Right lobe of liver (tissue), 6 donors: ENCODE measurements around the gene LTBP3. TPM values are rescaled to one million over a fixed set of nuclear protein-coding genes. Genes with fewer than 3 reads are reported as not detected.

ENCODE experiments used
- ATAC-seq, 4 donors: fragments of 200-7000 bp; cut with Tn5 transposase; one replicate each; pipeline ENCODE4 v1.9.1; 2020; ENCODE audit warnings: mild to moderate bottlenecking in 4 of 4, moderate library complexity in 4 of 4
- DNase-seq, 3 donors: peaks; one replicate each; pipeline ENCODE4 v3.0.0-alpha.2; 2020
- H3K27ac ChIP-seq, 3 donors: fragments of 200-600 bp; one replicate each; pipeline ENCODE4 v1.8.0; 2022
- H3K27me3 ChIP-seq, 2 donors: fragments of 200-600 bp; one replicate each; pipeline ENCODE4 v1.8.0; 2022
- H3K36me3 ChIP-seq, 4 donors: fragments of 200-600 bp; sonication (generic) in 1 of 4; one replicate each; pipeline versions ENCODE4 v1.5.1 to v1.8.0; 2017 to 2022; ENCODE audit warnings: control low read depth in 1 of 4
- H3K4me1 ChIP-seq, 4 donors: fragments of 200-600 bp; sonication (generic) in 1 of 4; one replicate each; pipeline versions ENCODE4 v1.5.1 to v1.8.0; 2017 to 2022; ENCODE audit warnings: control low read depth in 1 of 4
- H3K4me3 ChIP-seq, 3 donors: fragments of 200-600 bp; one replicate each; pipeline ENCODE4 v1.8.0; 2022
- H3K9me3 ChIP-seq, 4 donors: fragments of 200-600 bp; sonication (generic) in 1 of 4; one replicate each; pipeline versions ENCODE4 v1.5.1 to v1.8.0; 2017 to 2022; ENCODE audit warnings: control low read depth in 1 of 4
- CTCF ChIP-seq, 4 donors: fragments of 200-600 bp in 3 of 4; fragments of 450-650 bp in 1 of 4; IDR thresholded peaks; one replicate each; pipeline versions ENCODE4 v1.5.1 to v1.8.0; 2016 to 2022; ENCODE audit warnings: antibody characterized with exemption in 4 of 4, mild to moderate bottlenecking in 2 of 4
- POLR2A ChIP-seq: fragments of 450-650 bp; IDR thresholded peaks from one replicate; pipeline ENCODE4 v1.6.1; 2017; ENCODE audit warnings: antibody characterized with exemption, mild to moderate bottlenecking
- WGBS: methylation state at CpG from one replicate; pipeline ENCODE4 v1.1.6; 2018; ENCODE audit warnings: low coverage, low lambda C conversion rate; ENCODE audit not compliant: insufficient coverage; ENCODE audit errors: missing lambda C conversion rate; 5-methylcytosine and 5-hydroxymethylcytosine counted together
- intact Hi-C, 2 donors: fragments of 100-400 bp; cut with DNase I; formaldehyde crosslinking; loops; one replicate each; pipeline versions ENCODE4 v1.11.2 to v1.14.1; 2022
- total RNA-seq, 6 experiments: library from RNA; depleted of rRNA in 2 of 6; stranded (reverse); fragments of >200 nt in 2 of 6; fragmentation: NEBNext Ultra II Directional in 3 of 6; extraction: Animal tissue kit (Norgen Biotek cat#: 25700) in 3 of 6; gene quantifications; one replicate each; pipeline versions ENCODE4 v1.1.0 to v1.2.4, GENCODE V29; 2016 to 2023
- donor health status: DM: no; HTN: yes; CAD: no.
- donor health status: DM: no; HTN: no; CAD: no.
- donor health status: DM: no; HTN: no; CAD: no.
- donor health status: DM: no; HTN: yes; CAD: no.
- donor health status: DM: no; HTN: yes; CAD: no.

LTBP3 gene
- total RNA-seq, 6 experiments from 2014 or later, result 26.6 to 94.1 (median 46.8) TPM

DNA sequence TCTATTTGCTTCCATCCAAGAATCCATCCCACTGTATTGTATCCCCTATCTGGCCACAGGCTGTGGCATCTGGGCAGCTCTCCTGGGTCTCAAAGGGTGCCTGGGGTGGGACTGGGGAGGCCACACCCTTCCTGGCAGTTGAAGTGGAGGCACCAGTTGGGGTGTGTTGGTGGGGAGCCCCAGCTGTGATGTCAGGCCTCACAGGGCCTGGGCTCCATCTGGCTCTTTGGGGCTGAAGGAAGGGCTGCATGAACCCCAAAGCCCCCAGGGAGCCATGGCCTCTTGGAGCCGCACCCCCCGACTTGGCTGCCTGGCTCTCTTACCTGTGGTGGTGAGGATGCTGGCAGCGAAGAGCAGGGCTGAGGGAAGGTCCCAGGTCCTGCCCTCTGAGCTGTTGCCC lies 37.0 kb upstream of the LTBP3 start:
- DNase-seq, result no peak
- TF ChIP-seq CTCF (IDR thresholded peaks at IDR 0.05) (no peak), POLR2A (no peak)
- no CpG with 5 or more reads among the region's 3 CpGs for WGBS
- intact Hi-C loops, result no loop called here
- Histone ChIP-seq H3K27me3 (no peaks in the 10 kb centered on the region), H3K4me1 (no peaks in the 10 kb centered on the region), H3K9me3 (no peaks in the 10 kb centered on the region), H3K27ac (no peak overlapping the region), H3K4me3 (no peak overlapping the region), H3K36me3 (peaks cover 0 to 17% (median 8%) of the 10 kb centered on the region in 4 donors)
- no peak for ATAC-seq

DNA sequence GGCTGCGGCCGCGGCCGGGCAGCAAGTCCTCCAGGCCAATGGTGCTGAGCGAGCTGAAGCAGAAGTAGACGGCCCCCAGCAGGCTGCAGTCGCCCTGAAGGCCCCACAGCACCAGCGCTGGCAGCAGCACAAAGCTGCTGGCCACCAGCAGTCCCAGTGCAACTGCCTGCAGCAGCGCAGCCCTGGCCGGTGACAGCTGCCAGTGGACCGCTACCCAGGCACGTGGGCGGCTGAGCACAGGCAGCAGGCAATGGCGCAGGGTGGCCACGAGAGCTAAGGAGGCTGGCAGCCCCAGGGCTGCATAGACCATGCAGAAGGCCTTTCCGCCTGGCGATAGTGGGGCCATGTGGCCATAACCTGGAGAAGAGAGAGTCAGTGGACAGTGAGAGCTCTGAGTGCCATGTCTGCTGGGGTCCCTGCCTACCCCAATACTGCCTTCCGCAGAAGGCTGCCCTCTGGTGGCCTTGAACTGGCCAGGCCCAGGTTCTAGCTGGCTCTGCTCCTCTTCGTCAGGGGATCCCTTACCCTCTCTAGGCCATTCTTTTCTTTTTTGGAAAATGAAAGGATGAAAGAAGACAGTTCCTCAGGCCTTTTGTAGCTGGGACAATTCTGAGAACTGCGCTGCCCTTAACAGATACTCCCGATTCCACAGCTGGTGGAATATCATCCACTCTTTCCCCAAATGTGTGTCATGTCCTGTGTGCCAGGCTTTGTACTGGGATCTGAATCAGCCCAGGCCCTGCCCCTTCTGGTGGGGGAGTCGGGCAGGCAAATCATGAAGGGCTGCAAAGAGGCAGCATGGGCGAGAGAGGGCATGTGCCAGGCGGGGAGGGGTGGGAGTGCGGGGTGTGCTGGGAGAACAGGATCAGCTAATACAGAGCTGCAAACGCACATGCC lies 35.6 kb upstream of the LTBP3 start:
- ATAC-seq (peak; percentile 48 to 63 (median 51)), DNase-seq (peak in 2 of 3 donors; percentile 55 to 61)
- Histone ChIP-seq H3K9me3 (no peaks in the 10 kb centered on the region), H3K4me3 (no peak overlapping the region), H3K36me3 (peaks cover 0 to 14% (median 6%) of the 10 kb centered on the region in 4 donors), H3K27ac (no peak overlapping the region), H3K4me1 (no peaks in the 10 kb centered on the region), H3K27me3 (no peaks in the 10 kb centered on the region)
- WGBS, result 57% methylated on average over 9 of the region's 26 CpGs
- TF ChIP-seq POLR2A (no peak), CTCF (IDR thresholded peaks at IDR 0.05) (peak; percentile 57 to 69 (median 64))
- intact Hi-C loops, result no loop called here

DNA sequence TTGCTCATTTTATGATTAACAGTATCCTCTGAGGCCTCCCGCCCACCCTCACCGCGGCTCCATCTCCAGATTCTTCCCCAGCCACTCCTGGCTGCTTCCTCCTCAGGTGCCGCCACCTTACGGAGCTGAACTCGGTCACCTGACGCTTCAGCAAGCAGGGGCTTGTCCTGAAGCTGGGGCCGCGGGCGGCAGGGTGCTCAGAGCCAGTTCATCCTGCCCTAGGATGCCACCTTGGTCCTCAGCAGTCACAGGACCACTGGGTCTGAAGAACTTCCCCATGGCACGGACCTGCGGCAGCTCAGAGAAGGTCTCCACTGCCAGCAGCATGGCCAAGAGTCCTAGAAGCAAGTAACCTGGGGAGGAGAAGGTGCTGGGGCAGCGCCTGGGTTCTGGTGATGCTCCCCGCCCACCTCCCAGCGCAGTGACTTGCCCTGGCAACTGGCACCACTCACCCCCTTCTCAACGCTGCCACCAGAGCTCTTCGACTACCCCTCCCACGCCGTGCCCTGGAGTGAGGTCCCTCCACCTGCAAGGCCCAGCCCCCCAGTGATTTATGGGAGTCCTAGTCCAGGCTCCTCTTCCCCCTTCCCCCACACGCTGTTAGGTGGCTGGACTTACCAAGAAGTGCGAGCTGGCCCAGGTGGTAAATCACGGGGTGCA lies 34.8 kb upstream of the LTBP3 start:
- Histone ChIP-seq H3K4me3 (no peak overlapping the region), H3K9me3 (no peaks in the 10 kb centered on the region), H3K36me3 (peaks cover 0 to 6% (median 4%) of the 10 kb centered on the region in 4 donors), H3K27me3 (no peaks in the 10 kb centered on the region), H3K4me1 (no peaks in the 10 kb centered on the region), H3K27ac (no peak overlapping the region)
- intact Hi-C loops, result no loop called here
- DNase-seq (no peak), ATAC-seq (no peak)
- WGBS, result 87% methylated on average over 12 of the region's 22 CpGs
- TF ChIP-seq CTCF (IDR thresholded peaks at IDR 0.05) (no peak), POLR2A (no peak)

DNA sequence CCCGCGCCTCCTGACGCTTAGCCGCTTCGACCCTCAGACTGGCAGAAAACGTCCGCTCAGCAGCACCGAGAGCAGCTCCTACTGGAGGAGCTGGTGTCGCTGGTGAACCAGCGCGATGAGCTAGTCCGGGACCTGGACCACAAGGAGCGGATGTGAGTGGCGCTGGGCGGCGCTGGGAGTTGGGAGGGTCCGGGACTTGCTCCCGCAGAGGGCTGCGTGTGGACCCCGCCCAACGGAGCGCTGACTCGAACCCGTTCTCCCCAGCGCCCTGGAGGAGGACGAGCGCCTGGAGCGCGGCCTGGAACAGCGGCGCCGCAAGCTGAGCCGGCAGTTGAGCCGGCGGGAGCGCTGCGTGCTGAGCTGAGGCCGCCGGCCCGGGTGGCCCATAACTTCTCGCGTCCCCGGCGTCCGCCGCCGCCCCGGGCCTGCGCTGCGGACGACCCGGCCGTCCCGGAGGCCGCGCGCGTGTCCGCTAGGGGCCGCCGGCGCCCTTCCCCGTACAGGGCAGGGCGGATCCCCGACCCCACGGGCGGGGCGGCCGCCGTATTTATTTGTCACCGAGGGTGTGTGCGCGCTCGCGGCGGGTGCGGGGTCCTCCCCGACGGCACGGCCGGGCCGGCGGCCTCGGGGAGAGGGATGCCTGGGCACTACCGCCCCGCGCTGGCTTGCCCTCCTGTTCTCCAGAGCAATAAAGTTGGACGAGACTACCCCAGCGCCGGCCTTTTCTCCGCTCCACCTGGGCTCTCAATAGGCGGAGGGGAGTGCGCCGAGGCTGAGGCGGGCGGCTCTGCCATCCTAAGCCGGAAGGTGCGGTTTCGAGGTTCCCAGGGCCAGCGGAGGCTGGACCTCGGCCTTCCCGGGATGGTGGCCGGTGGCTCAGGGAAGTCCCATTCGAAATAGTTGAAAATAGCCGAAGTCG lies 34.0 kb upstream of the LTBP3 start:
- ATAC-seq, result peak; percentile 26 to 57 (median 46)
- Histone ChIP-seq H3K9me3 (no peaks in the 10 kb centered on the region), H3K4me3 (no peak overlapping the region), H3K27ac (no peak overlapping the region), H3K27me3 (no peaks in the 10 kb centered on the region), H3K36me3 (no peaks in the 10 kb centered on the region), H3K4me1 (no peaks in the 10 kb centered on the region)
- 66% methylated on average over 4 of the region's 106 CpGs for WGBS
- peak in 2 of 3 donors; percentile 54 to 65 for DNase-seq
- TF ChIP-seq POLR2A (no peak), CTCF (IDR thresholded peaks at IDR 0.05) (peak; percentile 4 to 47 (median 26))
- intact Hi-C loops, result no loop called here
